ENCODE measurements around the gene ATP2B2.

GRCh38 chr3:10366651-10367101 lies 138.7 kb downstream of the ATP2B2 start:
- TF ChIP-seq CTCF (conservative IDR thresholded peaks at IDR 0.05; ENCODE audit: low read length) (no peak), EZH2phosphoT487 (IDR thresholded peaks at IDR 0.05; ENCODE audit: borderline replicate concordance) (no peak)

Data from Loucy (cell line).